ENCODE results near the gene CNPY1.

DNA sequence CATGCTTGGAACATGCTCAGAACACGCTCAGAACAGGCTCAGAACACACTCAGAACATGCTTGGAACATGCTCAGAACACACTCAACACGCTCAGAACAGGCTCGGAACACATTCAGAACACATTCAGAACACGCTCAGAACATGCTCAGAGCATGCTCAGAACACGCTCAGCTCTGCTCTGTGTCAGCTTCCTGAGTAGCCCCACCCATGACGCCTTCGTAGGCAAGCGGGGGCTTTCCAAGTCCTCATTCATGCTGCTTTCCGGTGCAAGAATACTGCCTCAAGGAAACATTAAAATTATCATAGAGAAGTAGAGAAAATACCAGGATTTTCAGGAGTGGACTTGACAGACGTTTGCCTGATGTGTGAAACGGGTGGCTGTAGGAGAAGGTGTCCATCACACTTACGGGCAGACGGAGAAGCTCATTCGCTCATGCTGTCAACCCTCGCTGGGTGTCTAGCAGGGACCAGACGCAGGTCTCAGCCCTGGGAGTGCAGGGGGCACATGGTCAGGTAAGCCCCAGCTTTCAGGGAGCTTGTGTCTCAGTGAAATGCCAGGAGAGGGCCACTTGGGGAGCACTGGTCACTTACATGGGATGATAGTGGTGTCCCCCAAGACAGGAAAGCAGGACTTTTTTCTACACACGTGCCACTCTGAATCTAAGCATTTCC is 63.7 kb downstream of the CNPY1 start:
- TF ChIP-seq, protein P1, sequence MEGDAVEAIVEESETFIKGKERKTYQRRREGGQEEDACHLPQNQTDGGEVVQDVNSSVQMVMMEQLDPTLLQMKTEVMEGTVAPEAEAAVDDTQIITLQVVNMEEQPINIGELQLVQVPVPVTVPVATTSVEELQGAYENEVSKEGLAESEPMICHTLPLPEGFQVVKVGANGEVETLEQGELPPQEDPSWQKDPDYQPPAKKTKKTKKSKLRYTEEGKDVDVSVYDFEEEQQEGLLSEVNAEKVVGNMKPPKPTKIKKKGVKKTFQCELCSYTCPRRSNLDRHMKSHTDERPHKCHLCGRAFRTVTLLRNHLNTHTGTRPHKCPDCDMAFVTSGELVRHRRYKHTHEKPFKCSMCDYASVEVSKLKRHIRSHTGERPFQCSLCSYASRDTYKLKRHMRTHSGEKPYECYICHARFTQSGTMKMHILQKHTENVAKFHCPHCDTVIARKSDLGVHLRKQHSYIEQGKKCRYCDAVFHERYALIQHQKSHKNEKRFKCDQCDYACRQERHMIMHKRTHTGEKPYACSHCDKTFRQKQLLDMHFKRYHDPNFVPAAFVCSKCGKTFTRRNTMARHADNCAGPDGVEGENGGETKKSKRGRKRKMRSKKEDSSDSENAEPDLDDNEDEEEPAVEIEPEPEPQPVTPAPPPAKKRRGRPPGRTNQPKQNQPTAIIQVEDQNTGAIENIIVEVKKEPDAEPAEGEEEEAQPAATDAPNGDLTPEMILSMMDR (conservative IDR thresholded peaks at IDR 0.05 in 1 of 2, IDR thresholded peaks at IDR 0.05 in 1 of 2; ENCODE audit: extremely low read depth in 1 of 2, insufficient read depth in 1 of 2, low read depth in 1 of 2, low read length in 2 of 2) = no peak
- no peak for TF ChIP-seq EZH2 (IDR thresholded peaks at IDR 0.05; ENCODE audit: borderline replicate concordance, low read length)
